KBM-7 (cell line): ENCODE measurements around the gene KCNAB1.

ENCODE experiments used
- DNase-seq: peaks from one replicate; pipeline ENCODE4 v3.0.0-alpha.2; 2015
- in situ Hi-C: fragments of 300-500 bp; cut with MboI; formaldehyde crosslinking; loops from 2 replicates; pipeline ENCODE4 v1.14.3; 2020; ENCODE audit warnings: low sequenced_read_pairs, low pct_unique_long_range_greater_than_20kb, mixed read lengths

Gene KCNAB1

GRCh38 chr3:156407617-156408225, 287.3 kb downstream of the KCNAB1 start:
- in situ Hi-C loops = no loop called here
- DNase-seq = no peak

DNA sequence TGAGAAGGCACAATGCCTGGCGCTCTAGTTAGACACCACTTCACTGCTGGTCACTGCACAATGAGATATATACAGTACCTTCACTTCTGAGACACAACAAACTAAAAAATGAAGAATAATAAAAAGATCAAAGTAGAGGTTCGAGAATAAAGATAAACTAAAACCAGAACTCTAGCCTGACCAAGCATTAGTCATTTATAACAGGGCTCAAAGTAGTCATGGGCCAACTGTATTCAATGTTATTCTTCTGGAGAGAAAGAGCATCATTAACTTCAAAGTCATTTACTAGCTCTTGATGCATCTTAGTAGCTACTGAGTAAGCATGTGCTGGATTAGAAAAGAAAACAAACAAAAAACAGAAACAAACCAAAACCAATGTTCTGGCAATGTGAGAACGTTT, 289.3 kb downstream of the KCNAB1 start:
- in situ Hi-C loops = no loop called here
- DNase-seq = no peak

GRCh38 chr3:156412600-156412999, 292.2 kb downstream of the KCNAB1 start:
- in situ Hi-C loops = no loop called here
- no peak for DNase-seq

GRCh38 chr3:156413293-156413892, 293.0 kb downstream of the KCNAB1 start:
- DNase-seq = no peak
- in situ Hi-C loops = no loop called here

- in situ Hi-C loops = no loop called here
- DNase-seq = no peak
These were observed 296.6 kb downstream of the KCNAB1 start for GRCh38 chr3:156416846-156417558.

GRCh38 chr3:156417559-156418132, 297.3 kb downstream of the KCNAB1 start:
- in situ Hi-C loops = no loop called here
- no peak for DNase-seq

DNA sequence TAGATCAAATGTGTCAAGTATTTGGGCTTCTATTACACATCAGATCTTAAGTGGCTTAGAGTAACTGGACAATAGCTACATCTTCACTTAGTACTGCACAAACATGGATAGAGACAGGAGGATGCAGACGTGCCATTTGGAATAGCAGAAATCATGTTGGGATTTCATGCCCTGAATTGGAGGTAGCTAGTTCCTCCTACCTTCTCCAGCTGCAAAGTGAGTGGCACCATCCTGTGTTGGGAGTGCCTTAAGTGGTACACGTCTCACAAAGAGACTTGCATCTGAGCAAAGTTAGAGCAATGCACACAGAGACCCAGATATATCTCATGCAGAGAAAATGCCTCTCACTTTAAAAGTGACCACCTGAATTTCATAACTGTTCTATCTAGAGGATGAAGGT, 298.1 kb downstream of the KCNAB1 start:
- DNase-seq = no peak
- in situ Hi-C loops = no loop called here

DNA sequence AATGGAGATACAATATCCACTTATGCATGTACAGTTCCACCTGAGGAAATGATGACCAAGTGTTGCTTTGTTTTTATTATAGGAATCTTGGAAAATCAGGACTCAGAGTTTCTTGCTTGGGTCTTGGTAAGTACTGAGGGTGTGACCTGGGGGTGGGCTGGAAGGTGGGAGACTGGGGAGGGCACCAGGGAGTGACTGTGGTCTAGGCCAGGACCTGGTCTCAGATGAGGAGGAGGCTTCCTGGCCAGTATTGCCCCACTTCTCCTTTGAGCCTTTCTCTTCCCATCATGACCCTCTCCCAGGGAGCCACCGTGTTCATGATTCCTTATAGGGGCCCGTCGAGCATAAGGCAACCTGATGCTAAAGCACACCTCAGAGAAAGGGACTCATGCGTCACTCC, 301.2 kb downstream of the KCNAB1 start:
- in situ Hi-C loops = no loop called here
- no peak for DNase-seq

DNA sequence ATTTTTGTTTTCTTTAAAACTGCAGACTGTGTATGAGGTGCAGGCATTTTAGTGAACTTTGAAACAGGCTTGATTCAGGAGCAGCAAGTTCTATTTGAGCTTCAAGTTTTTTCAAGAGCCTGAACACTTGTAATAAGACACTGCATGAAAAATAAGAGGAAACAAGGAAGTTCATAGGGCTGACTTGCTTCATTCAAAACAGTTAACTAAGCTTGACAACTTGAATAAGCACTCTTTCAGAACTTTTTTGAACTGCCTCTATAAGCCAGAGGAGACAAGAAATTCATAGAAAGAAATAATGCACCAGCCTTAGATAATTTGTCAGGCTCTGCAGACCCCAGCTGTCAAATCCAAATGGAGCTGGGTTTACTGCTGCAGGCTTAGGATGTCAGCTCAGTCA, 304.4 kb downstream of the KCNAB1 start:
- in situ Hi-C loops = no loop called here
- no peak for DNase-seq

GRCh38 chr3:156425651-156426050, 305.3 kb downstream of the KCNAB1 start:
- in situ Hi-C loops = no loop called here
- DNase-seq = no peak

DNA sequence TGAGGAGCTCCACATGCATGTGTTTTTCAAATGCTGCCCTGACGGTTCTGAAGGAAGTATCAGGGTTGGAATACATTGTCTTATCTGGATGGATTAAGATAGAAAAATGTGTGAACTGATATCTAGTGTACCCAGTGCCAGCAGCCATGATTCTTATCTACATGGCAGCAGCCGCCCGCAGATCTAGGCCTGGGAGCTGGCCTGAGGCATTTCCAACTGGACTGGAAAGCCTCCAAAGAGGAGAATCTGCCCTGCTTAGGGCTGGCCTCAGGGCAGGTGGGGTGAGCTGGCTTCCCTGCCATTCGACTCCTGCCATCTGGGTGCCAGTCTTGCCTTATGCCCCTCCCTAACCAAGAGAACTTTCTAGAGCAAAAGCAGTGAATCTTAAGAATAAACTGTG, 308.7 kb downstream of the KCNAB1 start:
- no peak for DNase-seq
- in situ Hi-C loops = no loop called here

DNA sequence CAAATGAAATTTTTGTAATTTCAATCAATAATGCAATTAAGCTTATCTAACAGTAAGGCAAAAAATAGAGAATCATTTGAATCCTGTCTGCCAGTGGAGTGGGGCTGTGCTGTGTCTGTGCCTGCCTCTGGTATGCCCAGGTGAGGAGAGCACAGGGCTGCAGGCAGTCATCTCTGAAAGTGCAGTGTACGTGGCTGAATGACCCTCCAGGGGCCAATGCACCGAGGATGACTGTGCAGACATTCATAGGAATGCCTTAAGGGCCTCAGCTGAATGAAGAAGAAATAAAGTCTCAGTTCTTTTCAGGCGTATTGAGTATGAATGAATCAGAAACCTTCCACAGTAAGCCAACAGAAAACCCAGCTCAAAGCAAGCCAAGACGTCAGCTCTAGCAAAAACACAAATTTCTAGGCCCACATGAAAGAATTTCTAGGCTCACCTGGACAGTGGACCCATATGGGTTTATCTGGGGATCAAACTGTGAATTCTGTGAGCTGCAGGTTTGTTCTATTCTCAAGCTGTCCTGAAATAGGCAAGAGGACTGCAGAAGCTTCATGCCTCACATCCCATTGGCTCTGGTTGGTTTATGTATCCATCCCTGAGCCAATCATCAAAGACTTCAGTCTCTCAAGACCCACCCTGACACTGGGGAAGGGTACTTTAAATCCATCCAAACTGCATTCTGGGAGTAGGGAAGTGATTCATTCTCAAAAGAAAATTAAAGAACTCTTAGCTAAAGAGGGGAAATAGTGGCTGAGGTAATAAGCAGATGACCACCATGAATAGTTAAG, 311.2 kb downstream of the KCNAB1 start:
- in situ Hi-C loops = no loop called here
- no peak for DNase-seq

GRCh38 chr3:156432563-156432962, 312.2 kb downstream of the KCNAB1 start:
- in situ Hi-C loops = no loop called here
- no peak for DNase-seq

DNA sequence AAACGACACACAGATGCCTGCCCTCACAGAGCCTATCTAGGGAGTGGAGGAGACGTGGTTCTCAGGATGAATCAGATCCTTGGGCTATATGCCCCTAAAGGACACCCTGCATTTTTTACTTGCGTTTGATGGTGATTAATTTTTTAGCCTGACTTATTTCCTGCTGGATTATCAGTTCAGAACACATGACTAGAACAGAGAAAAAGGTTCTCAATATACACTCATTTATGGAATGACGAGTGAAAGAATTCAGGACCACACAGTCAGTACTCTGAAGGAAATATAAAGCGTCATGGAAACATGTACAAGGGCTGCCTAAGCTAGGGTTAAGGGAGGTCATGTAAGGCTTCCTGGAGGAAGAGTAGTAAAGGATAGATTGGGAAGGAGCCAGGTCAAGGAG, 312.8 kb downstream of the KCNAB1 start:
- no peak for DNase-seq
- in situ Hi-C loops = no loop called here

- no peak for DNase-seq
These were observed 313.5 kb downstream of the KCNAB1 start for GRCh38 chr3:156433910-156434309.

DNA sequence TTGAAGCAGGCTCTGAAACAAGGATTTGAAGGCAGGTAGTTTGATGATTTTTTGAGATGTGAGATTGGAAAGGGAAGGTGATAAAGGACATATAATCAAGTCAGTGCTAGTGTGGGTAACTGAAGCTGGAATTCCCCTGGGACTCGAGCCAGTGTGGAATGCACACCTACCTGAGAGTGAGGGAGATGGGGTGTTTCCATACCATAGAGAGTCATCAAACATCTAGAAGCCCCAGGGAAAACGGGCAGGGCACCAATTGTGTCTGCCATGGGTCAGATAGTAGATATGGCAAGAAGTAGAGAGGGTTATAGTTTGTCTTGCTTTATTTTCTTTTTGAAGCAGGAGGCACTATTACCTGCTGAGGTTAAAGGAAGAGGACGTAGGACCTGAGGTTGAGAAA, 314.5 kb downstream of the KCNAB1 start:
- in situ Hi-C loops = no loop called here
- DNase-seq = no peak

More at GRCh38 chr3:156433910-156434309, 313.5 kb downstream of the KCNAB1 start:
- in situ Hi-C loops = no loop called here

- in situ Hi-C loops = no loop called here
- no peak for DNase-seq
These were observed 322.7 kb downstream of the KCNAB1 start for GRCh38 chr3:156443079-156443478.

DNA sequence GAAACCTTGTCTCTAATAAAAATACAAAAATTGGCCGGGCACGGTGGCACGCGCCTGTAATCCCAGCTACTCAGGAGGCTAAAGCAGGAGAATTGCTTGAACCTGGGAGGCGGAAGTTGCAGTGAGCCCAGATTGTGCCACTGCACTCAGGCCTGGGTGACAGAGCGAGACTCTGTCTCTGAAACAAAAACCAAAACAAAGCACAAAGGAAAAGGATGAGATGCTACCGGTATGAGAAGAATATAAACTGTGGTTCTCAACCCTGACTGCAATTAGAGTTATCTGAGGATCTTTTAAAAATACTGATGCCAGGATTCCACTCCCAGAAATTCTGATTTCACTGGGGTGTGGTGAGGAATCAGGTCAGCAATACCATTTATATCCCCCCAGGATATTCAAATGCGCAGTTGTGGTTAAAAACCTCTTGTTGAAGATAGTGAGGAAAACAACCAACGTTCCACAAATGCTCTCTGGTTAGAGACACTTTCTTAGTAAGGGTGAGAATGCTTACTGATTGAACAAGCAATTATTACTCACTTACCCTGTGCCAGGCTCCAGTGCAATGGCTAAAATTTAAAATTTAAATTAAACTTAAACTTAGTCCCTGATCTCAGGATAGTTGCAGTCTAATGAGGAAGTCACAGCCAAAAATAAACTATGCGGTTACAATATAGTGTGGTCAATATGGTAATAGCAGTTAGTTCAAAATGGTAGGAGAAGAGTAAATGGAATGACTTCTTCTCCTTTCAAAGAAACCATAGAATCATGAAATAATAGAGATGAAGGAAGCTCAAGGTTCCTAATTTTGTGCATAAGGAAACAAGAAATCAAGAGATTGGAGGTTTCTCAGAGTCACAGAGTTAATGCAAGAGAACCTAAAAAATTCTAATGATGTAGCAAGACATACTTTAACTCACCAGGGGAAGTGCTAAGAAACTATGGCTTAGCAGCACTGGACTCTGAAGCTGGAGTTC, 325.0 kb downstream of the KCNAB1 start:
- DNase-seq = no peak
- in situ Hi-C loops = no loop called here

DNA sequence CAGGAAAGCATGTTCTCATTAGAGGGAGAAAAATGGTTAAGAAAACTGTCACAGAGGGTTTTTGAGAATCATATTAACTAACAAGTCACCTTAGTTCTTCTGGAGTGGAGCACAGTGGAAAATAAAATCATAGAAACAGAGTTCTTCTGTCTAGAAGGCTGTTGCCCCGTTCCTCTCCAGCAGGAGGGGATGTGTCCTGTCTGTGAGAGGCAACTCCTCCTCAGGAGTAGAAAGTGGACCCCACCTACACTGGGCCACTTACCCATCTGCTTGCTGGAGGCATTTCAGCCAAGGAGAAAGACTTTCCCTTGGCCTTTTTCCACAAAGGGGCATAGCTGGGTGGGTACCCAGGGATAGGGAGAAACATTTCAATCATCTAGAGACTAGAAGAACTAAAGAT, 327.9 kb downstream of the KCNAB1 start:
- in situ Hi-C loops = no loop called here
- DNase-seq = peak; percentile 30
